Peyer's patch (tissue), 4 donors: Measurements from ENCODE around the gene PPP1R1B. TPM values are rescaled to one million over a fixed set of nuclear protein-coding genes. Genes with fewer than 3 reads are reported as not detected.
A peak's percentile ranks its signal among the peaks of the same experiment; 100 is the strongest.

ENCODE experiments used
- DNase-seq, 3 donors: peaks; one replicate each; pipeline ENCODE4 v3.0.0-alpha.2; 2017 to 2019
- H3K27ac ChIP-seq, 4 donors: fragments of 200-600 bp; sonication (generic); one replicate each; pipeline ENCODE4 v1.5.1; 2016 to 2019
- H3K27me3 ChIP-seq, 2 donors: fragments of 200-600 bp; sonication (generic); one replicate each; pipeline ENCODE4 v1.5.1; 2019
- H3K36me3 ChIP-seq, 3 donors: fragments of 200-600 bp; sonication (generic); one replicate each; pipeline ENCODE4 v1.5.1; 2016 to 2019
- H3K4me1 ChIP-seq, 4 donors: fragments of 200-600 bp; sonication (generic); one replicate each; pipeline ENCODE4 v1.5.1; 2016 to 2019
- H3K4me3 ChIP-seq, 4 donors: fragments of 200-600 bp; sonication (generic); 1 replicate in 3 of 4; 2 replicates in 1 of 4; pipeline ENCODE4 v1.5.1; 2016 to 2019; ENCODE audit warnings: mild to moderate bottlenecking in 1 of 4
- H3K9me3 ChIP-seq, 4 donors: fragments of 200-600 bp; sonication (generic); one replicate each; pipeline ENCODE4 v1.5.1; 2016 to 2019; ENCODE audit warnings: mild to moderate bottlenecking in 1 of 4
- CTCF ChIP-seq, 6 experiments: fragments of 450-650 bp in 4 of 6; fragments of 200-600 bp in 2 of 6; sonication (generic) in 1 of 6; IDR thresholded peaks; one replicate each; pipeline ENCODE4 v1.5.1; 2017 to 2019; ENCODE audit warnings: antibody characterized with exemption in 6 of 6, mild to moderate bottlenecking in 3 of 6, moderate library complexity in 1 of 6
- POLR2A ChIP-seq, 2 donors: fragments of 450-650 bp; IDR thresholded peaks; one replicate each; pipeline ENCODE4 v1.5.1; 2017; ENCODE audit warnings: antibody characterized with exemption in 2 of 2, mild to moderate bottlenecking in 2 of 2, moderate library complexity in 2 of 2
- total RNA-seq, 4 donors: library from RNA; depleted of rRNA; stranded (reverse); fragments of >200 nt; gene quantifications; one replicate each; pipeline ENCODE4 v1.1.0, GENCODE V29; 2016

PPP1R1B gene
- total RNA-seq, 4 donors from 2014 or later: 71.8 to 161 (median 125) TPM

- Histone ChIP-seq H3K9me3 (no peaks in the 10 kb centered on the region), H3K4me1 (peaks cover 9 to 54% (median 16%) of the 10 kb centered on the region in 4 donors), H3K36me3 (peaks cover 0 to 3% (median 0%) of the 10 kb centered on the region in 3 donors), H3K27ac (peak overlapping the region; percentile 14 to 55 (median 30)), H3K27me3 (no peaks in the 10 kb centered on the region), H3K4me3 (no peak overlapping the region)
- peak; percentile 59 to 81 (median 78) for DNase-seq
- TF ChIP-seq POLR2A (IDR thresholded peaks at IDR 0.05): no peak
- TF ChIP-seq CTCF (IDR thresholded peaks at IDR 0.05): no peak
Measured at GRCh38 chr17:39676198-39676819, 49.6 kb downstream of the PPP1R1B start.

GRCh38 chr17:39677072-39677471 is 50.3 kb downstream of the PPP1R1B start:
- DNase-seq: peak in 1 of 3 donors; percentile 34
- TF ChIP-seq CTCF (IDR thresholded peaks at IDR 0.05) (no peak), POLR2A (IDR thresholded peaks at IDR 0.05) (no peak)
- peak overlapping the region in 2 of 4 donors; percentile 32 to 55 for H3K27ac ChIP-seq
- H3K27me3 ChIP-seq: no peaks in the 10 kb centered on the region
- peaks cover 0 to 3% (median 0%) of the 10 kb centered on the region in 3 donors for H3K36me3 ChIP-seq
- H3K9me3 ChIP-seq: no peaks in the 10 kb centered on the region
- H3K4me3 ChIP-seq: no peak overlapping the region
- peaks cover 9 to 51% (median 16%) of the 10 kb centered on the region in 4 donors for H3K4me1 ChIP-seq

- no peaks in the 10 kb centered on the region for H3K9me3 ChIP-seq
- peaks cover 0 to 3% (median 0%) of the 10 kb centered on the region in 3 donors for H3K36me3 ChIP-seq
- DNase-seq: peak in 1 of 3 donors; percentile 44
- no peak overlapping the region for H3K4me3 ChIP-seq
- H3K4me1 ChIP-seq: peaks cover 9 to 48% (median 16%) of the 10 kb centered on the region in 4 donors
- H3K27me3 ChIP-seq: no peaks in the 10 kb centered on the region
- TF ChIP-seq CTCF (IDR thresholded peaks at IDR 0.05): no peak
- TF ChIP-seq POLR2A (IDR thresholded peaks at IDR 0.05): no peak
- H3K27ac ChIP-seq: peak overlapping the region; percentile 68 to 89 (median 71)
Measured at GRCh38 chr17:39677542-39678339, 51.0 kb downstream of the PPP1R1B start.

- Histone ChIP-seq H3K9me3 (no peaks in the 10 kb centered on the region), H3K36me3 (peaks cover 0 to 3% (median 0%) of the 10 kb centered on the region in 3 donors), H3K27me3 (no peaks in the 10 kb centered on the region), H3K27ac (peak overlapping the region; percentile 68 to 89 (median 71)), H3K4me1 (peaks cover 9 to 48% (median 16%) of the 10 kb centered on the region in 4 donors), H3K4me3 (no peak overlapping the region)
- TF ChIP-seq CTCF (IDR thresholded peaks at IDR 0.05) (no peak), POLR2A (IDR thresholded peaks at IDR 0.05) (peak in 1 of 2 donors; percentile 49)
- peak in 2 of 3 donors; percentile 91 for DNase-seq
Measured at GRCh38 chr17:39678340-39679116, 51.8 kb downstream of the PPP1R1B start.

- peak overlapping the region; percentile 68 to 89 (median 71) for H3K27ac ChIP-seq
- H3K9me3 ChIP-seq: no peaks in the 10 kb centered on the region
- H3K27me3 ChIP-seq: no peaks in the 10 kb centered on the region
- H3K36me3 ChIP-seq: peaks cover 0 to 10% (median 0%) of the 10 kb centered on the region in 3 donors
- H3K4me3 ChIP-seq: no peak overlapping the region
- peak; percentile 55 to 79 (median 64) for DNase-seq
- no peak for TF ChIP-seq CTCF (IDR thresholded peaks at IDR 0.05)
- TF ChIP-seq POLR2A (IDR thresholded peaks at IDR 0.05): peak in 1 of 2 donors; percentile 16
- H3K4me1 ChIP-seq: peaks cover 9 to 44% (median 16%) of the 10 kb centered on the region in 4 donors
Measured at GRCh38 chr17:39679521-39680192, 52.9 kb downstream of the PPP1R1B start.
